NCI-H82 (cell line): ENCODE data around the gene ENOX1.

ENCODE experiments used
- DNase-seq: peaks from one replicate; lab custom pipeline; 2025; lab: John Stamatoyannopoulos, UW

The ENOX1 gene

DNA sequence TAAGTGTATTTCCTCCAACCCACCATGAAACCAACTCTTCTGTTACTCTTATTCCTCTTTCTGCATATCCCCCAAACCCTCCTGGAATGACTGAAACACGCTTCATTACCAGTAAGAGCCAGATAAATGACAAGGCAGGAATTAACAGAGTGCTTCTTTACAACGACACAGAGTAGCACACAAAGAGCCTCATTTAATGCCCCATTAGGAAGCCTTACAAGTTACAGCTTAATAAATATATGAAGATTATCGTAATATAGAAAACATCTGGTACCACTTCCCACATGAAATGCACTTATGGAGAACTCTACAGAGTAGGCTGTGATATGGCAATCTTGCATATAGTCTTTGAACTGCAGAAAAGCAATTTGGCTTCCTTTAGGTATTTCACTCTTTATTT, 116.8 kb downstream of the ENOX1 start:
- no peak for DNase-seq

DNA sequence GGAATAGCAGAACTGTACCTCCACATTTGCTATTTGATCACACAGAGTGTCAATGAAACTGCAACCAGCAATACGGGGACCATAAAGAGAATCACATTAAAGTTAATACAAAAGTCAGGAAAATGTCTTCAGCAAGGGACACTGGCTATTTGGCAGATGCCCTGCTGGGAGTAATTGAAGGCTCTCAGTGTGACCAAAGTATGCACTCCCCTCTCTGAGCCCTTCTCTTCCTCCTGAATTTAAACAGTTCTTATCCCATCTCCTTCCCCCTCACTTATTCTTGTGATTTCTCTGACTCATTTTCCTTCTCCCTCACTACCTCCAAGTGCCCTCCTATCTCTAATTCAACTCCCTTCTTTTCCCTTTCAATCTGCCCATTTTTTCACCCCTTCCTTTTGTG, 117.7 kb downstream of the ENOX1 start:
- no peak for DNase-seq

DNA sequence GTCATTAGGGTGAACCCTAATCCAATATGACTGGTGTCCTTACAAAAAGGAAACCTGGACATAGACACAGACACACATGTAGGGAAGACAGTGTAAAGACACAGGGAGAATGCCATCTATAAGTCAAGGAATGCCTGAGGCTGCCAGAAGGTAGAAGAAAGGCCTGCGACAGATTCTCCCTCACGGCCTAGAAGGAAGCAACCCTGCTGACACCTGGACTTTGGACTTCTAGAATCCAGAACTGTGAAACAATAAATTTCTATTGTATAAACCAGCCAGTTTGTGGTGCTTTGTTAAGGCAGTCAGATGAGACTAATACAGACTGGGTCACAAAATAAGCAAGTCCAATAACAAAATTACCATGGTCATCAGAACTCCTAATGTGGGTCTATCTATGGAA, 120.4 kb downstream of the ENOX1 start:
- peak; percentile 31 for DNase-seq

DNA sequence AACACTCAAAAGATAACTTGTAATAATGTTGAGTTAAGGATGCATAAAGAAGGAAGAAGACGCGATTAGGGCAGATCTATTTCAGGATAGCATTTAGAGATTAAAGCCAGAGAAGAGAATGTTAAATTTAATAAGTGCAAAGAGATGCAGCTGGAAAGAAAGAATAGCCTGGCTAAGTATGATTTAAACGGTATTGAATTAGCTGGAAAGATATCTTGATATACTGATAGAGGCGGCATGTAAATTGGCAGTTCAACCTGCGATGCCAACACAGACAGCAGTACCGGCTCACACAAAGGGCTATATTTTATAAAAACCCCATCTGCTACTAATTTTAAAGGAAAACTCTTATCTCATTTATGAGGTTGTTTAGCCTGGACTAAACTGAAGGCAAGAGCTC, 121.4 kb downstream of the ENOX1 start:
- DNase-seq: peak; percentile 63

DNA sequence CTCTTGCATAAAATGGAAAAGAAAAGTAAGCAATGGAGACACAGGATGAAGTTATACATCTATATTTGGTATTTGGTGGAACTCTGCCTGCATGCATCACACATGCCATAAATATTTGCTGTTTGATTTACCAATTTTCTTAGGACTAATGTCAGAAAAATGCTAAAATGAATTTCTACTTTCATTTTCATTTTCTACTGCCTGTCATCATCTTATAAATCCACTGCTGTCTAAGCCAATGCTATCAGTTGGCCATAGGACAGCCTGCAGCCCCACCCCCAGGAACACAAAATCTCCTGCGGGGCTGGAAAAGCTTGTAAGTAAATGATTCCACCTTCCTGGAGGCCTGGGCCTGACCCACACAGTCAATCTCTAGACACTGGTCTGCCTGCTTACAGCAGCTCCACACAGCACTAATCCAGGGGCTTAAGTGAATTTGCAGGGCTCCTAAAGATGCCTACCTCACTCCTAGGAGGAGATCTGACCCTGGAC, 122.0 kb downstream of the ENOX1 start:
- DNase-seq: peak; percentile 99

DNA sequence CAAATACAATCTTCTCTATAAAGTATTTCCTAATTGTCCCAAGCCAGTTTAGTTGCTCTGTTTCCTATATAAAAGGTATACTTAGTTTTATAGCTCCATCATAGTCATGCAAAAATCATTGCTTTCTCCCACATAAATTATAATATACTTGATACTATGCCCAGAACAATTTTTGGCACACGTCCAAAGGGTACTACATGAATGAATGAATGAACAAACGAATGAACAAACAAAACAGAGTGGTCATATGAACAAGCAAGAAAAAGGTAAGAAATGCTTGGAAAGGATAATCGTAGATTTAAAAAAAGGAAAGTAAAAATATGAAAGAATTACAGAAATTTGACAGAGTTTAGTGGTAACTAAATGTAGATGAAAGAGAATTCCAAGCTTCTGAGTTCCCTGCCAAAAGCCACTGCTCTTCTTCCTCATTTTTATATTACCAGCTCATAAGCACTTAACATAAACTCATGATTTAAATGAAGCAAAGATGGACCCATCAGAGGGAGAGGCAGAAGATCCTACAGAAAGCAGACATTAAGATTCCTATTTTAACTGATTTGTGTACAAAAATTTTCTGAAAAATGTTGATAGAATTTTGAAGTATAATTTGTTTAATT, 123.2 kb downstream of the ENOX1 start:
- no peak for DNase-seq

DNA sequence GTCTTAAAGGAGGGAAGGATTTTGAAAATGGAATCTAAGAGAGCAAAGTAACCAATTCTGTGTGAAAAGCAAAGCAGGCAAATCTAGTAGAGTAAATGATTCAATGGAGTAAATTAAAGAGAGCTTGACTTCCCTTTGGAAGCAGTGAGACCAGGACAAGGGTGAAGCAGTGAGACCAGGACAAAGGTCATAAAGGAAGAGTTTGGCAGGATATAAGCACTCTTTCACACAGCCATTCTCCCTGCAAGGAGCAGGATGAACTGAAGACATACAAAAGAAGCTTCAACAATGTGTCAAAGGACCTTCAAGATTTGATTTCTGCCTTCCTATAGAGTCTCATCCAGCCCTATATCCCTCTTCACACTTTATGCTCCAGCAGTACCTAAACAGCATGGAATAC, 123.8 kb downstream of the ENOX1 start:
- no peak for DNase-seq

DNA sequence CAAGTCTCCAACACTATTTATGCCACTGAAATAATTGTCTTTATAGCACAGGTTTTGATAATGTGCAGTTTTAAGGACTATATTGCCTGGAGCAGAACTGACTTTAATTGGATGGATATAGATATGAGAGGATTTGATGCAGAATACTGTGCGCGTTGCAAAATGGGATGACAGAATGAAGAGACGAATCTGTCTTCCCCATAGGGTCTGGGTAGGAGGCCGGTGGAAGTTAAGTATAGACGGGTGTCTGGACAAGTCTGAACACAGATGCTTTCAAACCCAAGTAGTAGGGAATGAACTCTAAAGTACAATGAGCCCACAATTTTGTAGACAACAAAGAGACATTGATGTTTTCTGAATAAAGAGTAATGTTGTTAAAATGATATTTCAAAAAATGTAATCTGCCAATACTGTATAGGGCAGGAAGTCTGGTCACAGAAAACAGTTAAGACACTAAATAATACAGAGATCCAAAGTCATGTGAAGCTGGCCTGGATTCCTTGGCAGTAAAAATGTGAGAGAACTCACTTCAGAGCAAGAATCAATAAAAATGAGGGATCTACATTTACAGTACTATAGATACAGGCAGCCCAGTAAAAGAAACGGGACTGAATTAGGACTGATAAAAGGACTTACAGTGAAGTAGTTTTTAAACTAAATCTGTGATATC, 125.5 kb downstream of the ENOX1 start:
- DNase-seq: no peak

DNA sequence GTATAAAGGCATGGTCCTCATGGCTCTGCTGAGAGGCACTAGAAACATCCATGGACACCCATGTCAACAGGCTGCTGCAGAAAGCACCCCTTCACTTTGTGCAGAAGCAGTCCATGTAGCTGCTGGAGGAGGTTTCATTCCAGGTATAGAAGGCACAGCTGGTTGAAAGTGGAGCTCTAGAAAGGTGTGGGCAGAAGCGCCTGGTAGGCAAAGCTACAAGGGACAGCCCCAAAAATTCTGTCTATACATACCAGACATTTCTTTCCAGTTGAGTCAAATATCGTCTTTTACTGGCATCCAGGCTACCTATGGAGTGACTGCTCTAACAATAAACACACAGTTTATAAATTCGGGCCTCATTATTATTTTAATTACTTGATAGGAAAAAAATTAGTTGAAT, 129.3 kb downstream of the ENOX1 start:
- DNase-seq: no peak

DNA sequence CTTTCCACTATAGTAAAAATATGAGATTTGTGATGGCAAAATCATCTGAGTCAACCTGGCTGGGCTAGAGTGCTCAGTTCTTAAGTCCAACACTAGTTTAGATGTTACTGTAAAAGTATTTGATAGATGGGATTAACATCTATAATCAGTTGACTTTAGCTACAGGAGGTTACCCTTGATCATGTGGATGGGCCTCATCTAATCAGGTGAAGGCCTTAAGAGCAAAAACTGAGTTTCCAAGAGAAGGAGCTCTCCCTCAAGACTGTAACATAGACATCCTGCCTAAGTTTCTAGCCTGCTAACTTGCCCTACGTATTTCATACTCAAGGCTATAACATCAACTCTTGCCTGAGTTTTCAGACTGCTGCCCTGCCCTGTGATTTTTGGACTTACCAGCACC, 132.8 kb downstream of the ENOX1 start:
- DNase-seq: no peak

DNA sequence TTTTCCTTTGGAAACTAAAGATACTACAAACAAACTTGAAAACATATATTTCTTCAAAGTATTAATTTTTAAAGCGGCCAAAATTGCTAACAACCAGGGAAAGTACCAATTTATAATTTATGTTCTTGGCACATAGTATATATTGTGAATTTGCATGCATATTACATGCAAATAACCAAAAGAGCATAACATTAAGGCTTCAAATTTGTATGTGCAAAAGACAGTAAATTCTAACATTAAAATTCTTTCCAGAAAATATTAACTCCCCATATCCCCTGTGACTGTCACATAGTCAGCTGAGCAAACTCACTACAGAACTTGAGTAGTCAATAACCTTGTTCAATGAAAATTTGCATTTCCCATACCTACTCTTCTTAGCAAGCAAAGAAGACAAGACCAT, 133.4 kb downstream of the ENOX1 start:
- no peak for DNase-seq

DNA sequence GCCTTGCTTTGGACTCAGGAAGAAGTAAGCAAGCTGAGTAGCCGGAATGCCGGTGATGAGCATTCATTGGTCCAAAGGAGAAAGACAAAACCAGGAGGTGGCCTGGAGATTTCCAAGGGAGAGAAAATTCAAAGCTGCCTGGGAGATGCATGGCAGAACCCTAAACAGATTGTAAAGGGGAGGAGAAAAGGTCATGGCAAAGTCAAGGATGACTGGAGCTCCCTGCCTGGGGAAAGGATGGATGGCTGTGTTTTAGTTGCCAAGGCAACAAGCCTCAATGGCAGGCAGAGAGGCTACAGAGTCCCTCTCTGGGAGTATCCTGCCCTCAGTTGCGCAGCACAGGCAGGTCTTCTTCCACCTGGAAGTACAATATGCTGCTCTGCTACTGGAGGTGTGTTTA, 134.0 kb downstream of the ENOX1 start:
- no peak for DNase-seq

DNA sequence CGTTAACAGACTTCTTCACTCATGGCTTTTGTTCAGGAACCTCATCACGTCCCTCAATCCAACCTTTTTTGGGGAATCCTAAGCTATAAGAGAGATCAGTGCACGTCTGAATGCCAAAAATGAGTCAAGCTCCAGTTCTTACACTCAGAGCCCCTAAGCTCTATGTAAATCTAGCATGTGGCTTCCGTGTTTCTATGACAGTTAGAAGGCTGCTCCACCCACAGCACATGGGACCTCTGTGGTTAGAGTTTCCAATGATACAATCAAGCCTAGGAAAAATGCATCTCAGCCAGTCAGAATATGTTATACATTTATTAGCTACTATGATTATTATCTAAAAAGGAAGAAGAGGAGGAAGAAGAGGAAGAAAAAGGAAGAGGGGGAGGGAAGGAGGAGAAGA, 135.9 kb downstream of the ENOX1 start:
- no peak for DNase-seq

DNA sequence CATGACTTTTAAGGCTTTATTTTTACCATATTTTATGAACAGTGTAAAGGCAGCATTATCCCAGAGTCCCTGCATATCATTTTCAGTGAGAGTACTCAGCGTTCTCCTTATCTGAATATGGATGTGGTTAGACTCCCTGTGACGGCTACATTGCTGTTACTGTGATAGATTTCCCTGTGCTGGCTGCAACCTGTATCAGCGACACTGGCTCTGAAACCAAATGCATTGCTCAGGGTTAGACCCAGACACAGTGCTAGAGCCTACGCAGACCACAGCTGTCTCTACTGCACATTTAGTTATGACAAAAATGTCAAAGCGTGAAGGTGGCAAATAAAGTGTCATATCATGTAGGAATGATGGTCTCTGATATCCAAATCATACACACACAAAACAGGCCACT, 138.0 kb downstream of the ENOX1 start:
- no peak for DNase-seq

DNA sequence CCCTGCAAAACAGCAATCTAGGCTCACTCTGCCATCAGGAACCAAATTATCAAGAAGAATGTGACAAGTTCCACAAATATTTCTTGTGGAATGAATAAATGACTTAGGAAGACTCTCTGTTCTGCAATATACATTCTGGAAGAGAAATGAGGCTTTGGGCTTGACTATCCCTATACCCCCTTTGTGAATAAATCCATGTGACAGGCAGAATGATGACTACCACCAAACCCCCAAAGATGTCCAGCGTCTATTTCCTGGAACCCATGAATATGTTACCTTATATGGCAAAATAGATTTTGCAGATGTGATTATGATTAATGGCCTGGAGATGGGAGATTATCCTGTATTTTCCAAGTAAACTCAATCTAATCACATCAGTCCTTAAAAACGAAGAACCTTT, 139.3 kb downstream of the ENOX1 start:
- DNase-seq: no peak

DNA sequence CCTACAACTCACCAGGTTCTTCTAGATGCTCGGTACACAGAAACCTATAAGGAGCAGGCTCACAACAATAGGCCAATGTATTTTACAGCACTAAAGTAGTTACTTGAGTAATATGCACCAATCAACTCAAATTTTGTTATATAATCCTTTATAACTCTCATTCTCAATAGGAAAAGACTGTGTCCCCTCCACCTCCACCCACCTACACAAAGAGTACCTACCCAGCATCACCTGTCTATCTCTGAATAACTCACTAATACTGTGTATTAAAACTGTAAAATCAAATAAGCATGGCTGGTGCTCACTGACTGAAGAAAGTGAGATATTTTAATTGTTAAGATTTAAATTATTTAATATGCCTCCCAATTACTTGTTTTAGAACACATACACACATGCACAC, 146.3 kb downstream of the ENOX1 start:
- no peak for DNase-seq

DNA sequence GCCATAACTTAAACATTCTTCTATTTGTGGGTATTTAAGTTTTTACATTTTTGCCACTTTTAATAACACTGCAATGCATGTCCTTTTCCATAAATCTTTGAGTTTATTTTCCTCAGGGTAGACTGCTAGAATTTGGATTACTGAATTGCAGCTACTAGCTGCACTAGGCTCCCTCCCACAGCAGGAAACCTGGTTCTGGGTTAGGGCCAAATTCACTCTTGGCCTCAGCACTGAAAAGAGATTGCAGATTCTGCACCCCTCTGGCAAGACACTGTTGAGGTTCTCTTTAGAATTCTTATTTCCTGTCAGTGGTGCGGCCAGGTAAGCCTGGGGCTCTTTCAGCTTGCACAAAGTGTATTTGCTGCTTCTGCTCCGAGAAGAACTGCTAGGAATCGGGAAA, 155.7 kb downstream of the ENOX1 start:
- no peak for DNase-seq

DNA sequence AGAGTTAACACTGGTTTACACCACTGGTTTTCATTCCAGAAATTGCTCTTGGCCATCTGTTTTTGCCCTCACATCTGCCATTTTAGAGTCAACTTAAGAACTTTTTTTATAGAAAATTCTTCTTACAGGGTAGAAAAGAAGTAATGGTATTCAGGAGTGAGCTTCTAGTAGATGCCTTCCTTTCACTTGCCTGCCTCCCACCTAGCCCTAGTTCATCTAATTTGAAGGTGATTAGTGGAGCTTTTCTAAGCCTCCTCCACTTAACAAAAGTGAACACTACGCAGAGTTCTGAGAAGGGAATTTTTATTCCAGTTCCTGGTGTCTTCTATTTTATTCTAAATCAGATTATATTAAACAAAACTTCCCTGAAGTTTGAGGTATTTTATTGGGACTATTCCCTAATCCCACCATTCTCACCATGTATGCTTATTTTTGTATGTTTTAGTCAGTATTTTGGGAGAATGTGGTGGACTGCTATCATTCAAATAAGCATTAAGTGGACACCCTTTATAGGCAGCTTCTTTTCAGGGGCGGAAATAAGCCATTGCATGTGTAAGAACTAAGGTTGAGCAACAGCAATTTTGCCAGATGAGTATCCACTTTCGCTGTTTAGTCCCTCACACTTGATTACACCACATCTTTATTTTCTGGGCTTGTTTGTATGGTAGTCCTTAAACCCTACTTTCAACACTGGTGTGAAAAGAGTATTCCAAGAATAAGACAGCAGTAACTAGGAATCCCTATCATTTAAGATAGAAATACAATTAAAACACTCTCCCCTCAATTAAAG, 156.9 kb downstream of the ENOX1 start:
- no peak for DNase-seq

DNA sequence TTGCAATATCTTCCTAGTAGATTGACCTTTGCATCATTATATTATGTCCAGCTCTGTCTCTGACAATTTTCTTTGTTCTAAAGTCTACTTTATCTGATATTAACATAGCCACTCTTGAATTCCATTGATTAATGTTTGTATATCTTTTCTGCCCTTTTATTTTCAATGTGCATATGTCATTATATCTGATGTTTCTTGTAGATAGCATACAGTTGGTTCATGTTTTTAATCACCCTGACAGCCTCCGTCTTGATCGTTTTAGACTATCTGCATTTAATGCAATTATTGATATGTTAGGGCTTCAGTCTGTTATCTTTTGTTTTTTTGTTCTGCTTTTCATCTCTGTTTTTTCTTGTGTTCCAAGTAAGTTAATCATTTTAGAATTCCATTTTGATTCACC, 159.8 kb downstream of the ENOX1 start:
- no peak for DNase-seq

DNA sequence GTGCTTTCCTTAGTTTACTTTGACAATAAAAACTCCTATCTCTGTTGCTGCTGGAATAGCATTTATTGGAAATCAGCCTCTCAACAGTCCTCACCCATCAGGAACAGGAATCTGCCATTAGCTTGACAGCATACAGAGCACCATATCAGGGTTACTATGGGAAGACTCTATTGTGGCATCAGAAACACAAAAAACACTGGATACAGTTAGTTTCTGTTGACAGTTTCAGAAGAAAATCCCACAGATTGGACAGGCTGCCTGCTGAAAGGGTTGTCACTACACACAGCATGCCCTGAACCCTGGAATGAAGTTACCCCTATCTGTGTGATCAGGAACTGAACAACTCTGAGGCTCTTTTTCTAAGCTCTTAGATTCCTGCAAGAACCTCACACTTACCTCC, 172.7 kb downstream of the ENOX1 start:
- no peak for DNase-seq

DNA sequence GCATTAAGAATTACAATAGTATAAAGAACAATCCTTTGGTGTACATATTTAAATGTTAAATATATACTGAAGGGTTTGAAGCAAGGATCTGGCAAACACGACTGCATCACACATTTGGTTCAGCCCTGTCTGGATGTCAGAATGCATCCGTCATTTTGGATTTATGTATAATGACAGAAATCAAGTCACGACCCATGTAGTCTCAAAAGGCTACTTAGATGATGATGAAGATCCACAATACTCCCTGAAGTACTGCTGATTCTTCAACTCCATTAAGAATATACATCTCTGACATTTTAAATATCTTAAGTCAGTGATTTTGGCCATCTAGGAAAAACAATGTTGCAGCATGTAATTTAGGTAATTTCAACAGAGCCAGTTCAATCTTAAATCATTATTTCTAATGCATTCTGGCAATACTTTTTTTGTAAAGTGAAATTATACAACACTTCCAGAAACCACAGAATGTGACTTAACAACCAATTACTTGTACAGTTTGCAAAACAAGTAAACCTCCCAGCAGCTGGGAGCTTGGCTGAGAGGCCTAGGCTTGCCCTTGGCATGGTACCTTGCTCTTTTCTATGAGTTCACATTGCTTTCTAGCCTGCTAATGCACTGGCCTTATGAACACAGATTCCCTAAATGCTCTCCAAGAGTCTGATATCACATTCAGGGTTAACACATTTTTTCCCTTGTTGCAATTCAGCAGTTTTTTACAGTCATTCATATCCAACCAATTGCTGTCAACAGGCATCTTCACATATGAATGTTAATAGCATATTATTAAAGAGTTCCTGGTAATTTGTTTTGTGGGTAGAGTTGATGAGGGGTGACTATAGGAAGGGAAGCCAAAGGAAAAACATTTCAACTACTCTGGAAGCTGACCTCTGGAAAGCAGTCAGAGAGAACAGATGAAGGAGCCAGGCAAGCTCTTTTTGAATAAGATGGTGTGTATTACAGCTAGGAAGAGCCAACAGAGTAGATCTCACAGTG, 175.2 kb downstream of the ENOX1 start:
- no peak for DNase-seq
